Neutrophil (primary cell): Measurements from ENCODE around the gene PNMT.

Experiments used
- H3K27ac ChIP-seq: fragments of 200-600 bp; sonication (generic); 2 replicates; pipeline ENCODE4 v1.5.1; 2016; ENCODE audit warnings: mild to moderate bottlenecking, moderate library complexity
- H3K27me3 ChIP-seq: fragments of 200-600 bp; sonication (generic); 2 replicates; pipeline ENCODE4 v1.6.0; 2016; ENCODE audit warnings: mild to moderate bottlenecking
- H3K36me3 ChIP-seq: fragments of 200-600 bp; sonication (generic); 2 replicates; pipeline ENCODE4 v1.5.1; 2017
- H3K4me1 ChIP-seq, 2 experiments: fragments of 200-600 bp in 1 of 2; sonication (generic) in 1 of 2; 1 replicate in 1 of 2; 2 replicates in 1 of 2; pipeline versions ENCODE4 v1.5.1 to v1.6.1; 2013 to 2016; ENCODE audit warnings: low read depth in 1 of 2, low read length in 1 of 2, mild to moderate bottlenecking in 1 of 2, moderate library complexity in 1 of 2; ENCODE audit not compliant: control insufficient read depth in 1 of 2, insufficient read depth in 1 of 2
- H3K4me3 ChIP-seq, 2 experiments: fragments of 200-600 bp in 1 of 2; sonication (generic) in 1 of 2; 1 replicate in 1 of 2; 2 replicates in 1 of 2; pipeline ENCODE4 v1.5.1; 2013 to 2016; ENCODE audit warnings: low read depth in 1 of 2, low read length in 1 of 2, mild to moderate bottlenecking in 1 of 2, moderate library complexity in 1 of 2
- H3K9me3 ChIP-seq: fragments of 200-600 bp; sonication (generic); 2 replicates; pipeline ENCODE4 v1.5.1; 2016
- CTCF ChIP-seq: fragments of 200-600 bp; sonication (generic); IDR thresholded peaks from 2 replicates; pipeline ENCODE4 v1.5.1; 2016; ENCODE audit warnings: antibody characterized with exemption

Gene PNMT

GRCh38 chr17:39640591-39641031, 27.6 kb upstream of the PNMT start:
- H3K4me3 ChIP-seq: no peak overlapping the region
- H3K27ac ChIP-seq: no peak overlapping the region
- TF ChIP-seq CTCF: no peak
- H3K36me3 ChIP-seq: no peaks in the 10 kb centered on the region
- H3K27me3 ChIP-seq: no peaks in the 10 kb centered on the region
- no peaks in the 10 kb centered on the region for H3K9me3 ChIP-seq
- H3K4me1 ChIP-seq: peaks cover 58 to 61% of the 10 kb centered on the region in 2 experiments

GRCh38 chr17:39641097-39641496, 27.2 kb upstream of the PNMT start:
- H3K4me3 ChIP-seq: no peak overlapping the region
- H3K4me1 ChIP-seq: peaks cover 54 to 56% of the 10 kb centered on the region in 2 experiments
- no peaks in the 10 kb centered on the region for H3K27me3 ChIP-seq
- H3K9me3 ChIP-seq: no peaks in the 10 kb centered on the region
- no peak overlapping the region for H3K27ac ChIP-seq
- H3K36me3 ChIP-seq: no peaks in the 10 kb centered on the region
- no peak for TF ChIP-seq CTCF

GRCh38 chr17:39641883-39642282, 26.4 kb upstream of the PNMT start:
- Histone ChIP-seq H3K27ac (no peak overlapping the region), H3K27me3 (no peaks in the 10 kb centered on the region), H3K4me1 (peaks cover 46 to 49% of the 10 kb centered on the region in 2 experiments), H3K9me3 (no peaks in the 10 kb centered on the region), H3K4me3 (no peak overlapping the region), H3K36me3 (peaks cover 5% of the 10 kb centered on the region)
- no peak for TF ChIP-seq CTCF

- no peak for TF ChIP-seq CTCF
- Histone ChIP-seq H3K9me3 (no peaks in the 10 kb centered on the region), H3K4me1 (peaks cover 45 to 47% of the 10 kb centered on the region in 2 experiments), H3K27me3 (no peaks in the 10 kb centered on the region), H3K4me3 (no peak overlapping the region), H3K27ac (no peak overlapping the region), H3K36me3 (peaks cover 5% of the 10 kb centered on the region)
Observed at GRCh38 chr17:39642291-39643074, 25.8 kb upstream of the PNMT start.

- TF ChIP-seq CTCF: no peak
- H3K4me1 ChIP-seq: peaks cover 39 to 41% of the 10 kb centered on the region in 2 experiments
- peaks cover 5% of the 10 kb centered on the region for H3K36me3 ChIP-seq
- H3K4me3 ChIP-seq: no peak overlapping the region
- H3K27ac ChIP-seq: no peak overlapping the region
- H3K9me3 ChIP-seq: no peaks in the 10 kb centered on the region
- no peaks in the 10 kb centered on the region for H3K27me3 ChIP-seq
Observed at GRCh38 chr17:39643271-39643670, 25.0 kb upstream of the PNMT start.
